GM12875 (cell line): ENCODE results near the gene RPS23.

Source experiments
- H3K4me3 ChIP-seq: one replicate; pipeline ENCODE4 v1.5.1; 2011; ENCODE audit warnings: low read depth, low read length, control low read depth
- CTCF ChIP-seq: IDR thresholded peaks from 2 replicates; pipeline ENCODE4 v1.5.1; 2011; ENCODE audit warnings: low read depth, mild to moderate bottlenecking, control low read depth, inconsistent platforms, low read length, moderate library complexity, borderline replicate concordance; ENCODE audit not compliant: insufficient read depth

The RPS23 gene

GRCh38 chr5:82301190-82301589 lies 23.0 kb upstream of the RPS23 start:
- no peak overlapping the region for H3K4me3 ChIP-seq
- no peak for TF ChIP-seq CTCF

- TF ChIP-seq CTCF: no peak
- H3K4me3 ChIP-seq: no peak overlapping the region
These were observed 20.5 kb upstream of the RPS23 start for GRCh38 chr5:82298668-82299067.

- no peak for TF ChIP-seq CTCF
These were observed 19.6 kb upstream of the RPS23 start for GRCh38 chr5:82297711-82298110.

GRCh38 chr5:82296929-82297328 lies 18.8 kb upstream of the RPS23 start:
- H3K4me3 ChIP-seq: no peak overlapping the region
- no peak for TF ChIP-seq CTCF

More at GRCh38 chr5:82297711-82298110, 19.6 kb upstream of the RPS23 start:
- no peak overlapping the region for H3K4me3 ChIP-seq

- H3K4me3 ChIP-seq: no peak overlapping the region
- no peak for TF ChIP-seq CTCF
These were observed 17.9 kb upstream of the RPS23 start for GRCh38 chr5:82295959-82296531.

- no peak overlapping the region for H3K4me3 ChIP-seq
- TF ChIP-seq CTCF: no peak
These were observed 17.0 kb upstream of the RPS23 start for GRCh38 chr5:82295144-82295543.

GRCh38 chr5:82291420-82291819 lies 13.3 kb upstream of the RPS23 start:
- H3K4me3 ChIP-seq: no peak overlapping the region
- TF ChIP-seq CTCF: no peak
